IMR-90 (cell line): ENCODE measurements around the gene AKIRIN1. TPM values are rescaled to one million over a fixed set of nuclear protein-coding genes. Genes with fewer than 3 reads are reported as not detected.
"Not testable (repeated sequence)": the region's sequence is repeated elsewhere in the genome, so short reads cannot be mapped to it uniquely, and the experiment has no call there.

ENCODE experiments used
- ATAC-seq: fragments of 200-7000 bp; cut with Tn5 transposase; 2 replicates; pipeline ENCODE4 v1.9.1; 2020; ENCODE audit warnings: low read depth, mild to moderate bottlenecking, moderate library complexity
- BruUV-seq: library from RNA; stranded (reverse); fragments of 400-500 nt; replicated peaks from 2 replicates; lab custom pipeline; 2021; lab: Mats Ljungman, UMichigan
- CTCF ChIA-PET: fragments of 300-600 bp; formaldehyde crosslinking; extraction: SDS; loops from one replicate; lab custom pipeline; 2021; ENCODE audit warnings: antibody characterized with exemption; lab: Yijun Ruan, JAX
- POLR2A ChIA-PET: fragments of 300-600 bp; sonication (Branson Sonifier 250); formaldehyde crosslinking; loops from one replicate; lab custom pipeline; 2022; ENCODE audit warnings: antibody characterized with exemption; ENCODE audit not compliant: unreplicated experiment; lab: Charles Lee
- DNase-seq: peaks from one replicate; pipeline ENCODE4 v3.0.0; 2013
- H2AFZ ChIP-seq: replicated peaks from 2 replicates; pipeline ENCODE3; 2013; ENCODE audit warnings: low read length, mild to moderate bottlenecking; ENCODE audit not compliant: poor library complexity
- H2AK5ac ChIP-seq: 2 replicates; pipeline ENCODE4 v1.6.1; 2013; ENCODE audit warnings: low read depth, low read length, inconsistent platforms
- H2AK9ac ChIP-seq: replicated peaks from 2 replicates; pipeline ENCODE3; 2013; ENCODE audit warnings: mild to moderate bottlenecking, low read depth, low read length, moderate library complexity; ENCODE audit not compliant: poor library complexity
- H2BK120ac ChIP-seq: 2 replicates; pipeline ENCODE4 v1.6.1; 2013; ENCODE audit warnings: low read depth, low read length, inconsistent platforms
- H2BK15ac ChIP-seq: 3 replicates; pipeline ENCODE4 v1.6.1; 2013; ENCODE audit warnings: low read depth, low read length, inconsistent platforms
- H2BK20ac ChIP-seq: 2 replicates; pipeline ENCODE4 v1.6.1; 2013; ENCODE audit warnings: low read depth, mild to moderate bottlenecking, inconsistent platforms, low read length, moderate library complexity
- H2BK5ac ChIP-seq: 2 replicates; pipeline ENCODE4 v1.6.1; 2013; ENCODE audit warnings: mild to moderate bottlenecking, low read depth, low read length, inconsistent platforms; ENCODE audit not compliant: poor library complexity, severe bottlenecking
- H3K14ac ChIP-seq: replicated peaks from 2 replicates; pipeline ENCODE4 v1.6.1; 2013; ENCODE audit warnings: low read depth, low read length, inconsistent platforms
- H3K18ac ChIP-seq: 2 replicates; pipeline ENCODE4 v1.6.1; 2013; ENCODE audit warnings: low read depth, low read length, control low read depth
- H3K23ac ChIP-seq: 2 replicates; pipeline ENCODE4 v1.6.1; 2013; ENCODE audit warnings: low read depth, low read length, inconsistent platforms
- H3K27ac ChIP-seq: 2 replicates; pipeline ENCODE4 v1.5.1; 2013; ENCODE audit warnings: mild to moderate bottlenecking, control low read depth, low read length; ENCODE audit not compliant: insufficient read depth
- H3K27me3 ChIP-seq: 2 replicates; pipeline ENCODE4 v1.6.1; 2013; ENCODE audit warnings: low read length; ENCODE audit not compliant: control insufficient read depth, insufficient read depth
- H3K36me3 ChIP-seq: 2 replicates; pipeline ENCODE4 v1.6.1; 2013; ENCODE audit warnings: low read length, mixed read lengths; ENCODE audit not compliant: control insufficient read depth, insufficient read depth
- H3K4ac ChIP-seq: 2 replicates; pipeline ENCODE4 v1.6.1; 2013; ENCODE audit warnings: low read depth, low read length, inconsistent platforms
- H3K4me1 ChIP-seq: 2 replicates; pipeline ENCODE4 v1.6.1; 2013; ENCODE audit warnings: low read length, mixed read lengths; ENCODE audit not compliant: control insufficient read depth, insufficient read depth
- H3K4me2 ChIP-seq: 2 replicates; pipeline ENCODE4 v1.6.1; 2013; ENCODE audit warnings: low read depth, mild to moderate bottlenecking, control low read depth, low read length, moderate library complexity
- H3K4me3 ChIP-seq: 2 replicates; pipeline ENCODE4 v1.5.1; 2013; ENCODE audit warnings: low read depth, mild to moderate bottlenecking, control low read depth, low read length, moderate library complexity; ENCODE audit not compliant: insufficient read depth
- H3K56ac ChIP-seq: 2 replicates; pipeline ENCODE4 v1.6.1; 2013; ENCODE audit warnings: low read length, inconsistent platforms; ENCODE audit not compliant: insufficient read depth; ENCODE audit errors: extremely low read depth
- H3K79me1 ChIP-seq, 2 experiments: 2 replicates each; pipeline ENCODE4 v1.6.1; 2013; ENCODE audit warnings: low read length in 2 of 2, inconsistent platforms in 1 of 2, low read depth in 1 of 2
- H3K9ac ChIP-seq: 2 replicates; pipeline ENCODE4 v1.6.1; 2013; ENCODE audit warnings: low read depth, low read length, control low read depth
- H3K9me1 ChIP-seq: 2 replicates; pipeline ENCODE4 v1.6.1; 2013; ENCODE audit warnings: low read length, inconsistent platforms; ENCODE audit not compliant: insufficient read depth
- H3K9me3 ChIP-seq: 2 replicates; pipeline ENCODE4 v1.6.1; 2013; ENCODE audit warnings: low read length; ENCODE audit not compliant: control insufficient read depth, insufficient read depth
- H4K20me1 ChIP-seq: 2 replicates; pipeline ENCODE4 v1.6.1; 2013; ENCODE audit warnings: low read length, inconsistent platforms; ENCODE audit not compliant: insufficient read depth
- H4K5ac ChIP-seq: 2 replicates; pipeline ENCODE4 v1.6.1; 2013; ENCODE audit warnings: mild to moderate bottlenecking, low read depth, low read length, control low read depth
- H4K8ac ChIP-seq, 2 experiments: 2 replicates each; pipeline ENCODE4 v1.6.1; 2013; ENCODE audit warnings: low read depth in 2 of 2, low read length in 2 of 2, control low read depth in 1 of 2, inconsistent platforms in 1 of 2
- H4K91ac ChIP-seq: 2 replicates; pipeline ENCODE4 v1.6.1; 2013; ENCODE audit warnings: low read depth, low read length, inconsistent platforms; ENCODE audit not compliant: insufficient read depth
- CHD1 ChIP-seq: IDR thresholded peaks from 2 replicates; pipeline ENCODE4 v1.6.1; 2012; ENCODE audit warnings: low read depth, low read length, improper control_type of control experiment
- MAFK ChIP-seq: IDR thresholded peaks from 2 replicates; pipeline ENCODE4 v1.6.1; 2012; ENCODE audit warnings: low read depth, low read length, improper control_type of control experiment
- MAZ ChIP-seq: IDR thresholded peaks from 2 replicates; pipeline ENCODE4 v1.6.1; 2012; ENCODE audit warnings: low read depth, mild to moderate bottlenecking, low read length, improper control_type of control experiment, moderate library complexity, borderline replicate concordance
- NFE2L2 ChIP-seq: fragments of 150-350 bp; IDR thresholded peaks from 2 replicates; pipeline ENCODE4 v1.6.1; 2016; ENCODE audit warnings: low read depth, mild to moderate bottlenecking, low read length
- WGBS, 2 experiments: methylation state at CpG; one replicate each; pipeline versions ENCODE4 v1.1.5 to v1.1.7; 2013; ENCODE audit warnings: missing lambda C conversion rate in 2 of 2; ENCODE audit not compliant: insufficient read length in 1 of 2; ENCODE audit errors: extremely low coverage in 2 of 2; 5-methylcytosine and 5-hydroxymethylcytosine counted together
- dilution Hi-C: fragments of 300-500 bp; cut with HindIII; formaldehyde crosslinking; loops from one replicate; pipeline ENCODE4 v1.14.3; 2018; ENCODE audit warnings: low sequenced_read_pairs; ENCODE audit not compliant: unreplicated experiment
- in situ Hi-C: fragments of 300-500 bp; cut with MboI; formaldehyde crosslinking; loops from 3 replicates; pipeline ENCODE4 v1.14.3; 2019; ENCODE audit warnings: low sequenced_read_pairs, inconsistent platforms, mixed read lengths
- intact Hi-C: fragments of 100-400 bp; cut with micrococcal nuclease; formaldehyde crosslinking; loops from 2 replicates; pipeline ENCODE4 v1.10.0; 2022
- polyA plus RNA-seq, 3 experiments: library from polyadenylated mRNA; depleted of rRNA; stranded (reverse); fragments of >200 nt; gene quantifications; 2 replicates each; pipeline ENCODE4 v1.2.3, GENCODE V29; 2012; ENCODE audit warnings: low replicate concordance in 1 of 3
- total RNA-seq: library from RNA; depleted of rRNA; stranded (reverse); fragments of >200 nt; gene quantifications from 2 replicates; pipeline ENCODE4 v1.2.3, GENCODE V29; 2012

Gene AKIRIN1
- total and polyA plus RNA-seq, 2 of the 4 experiments (the other 2 are of a cell fraction), result 42.5 to 44.2 TPM

DNA sequence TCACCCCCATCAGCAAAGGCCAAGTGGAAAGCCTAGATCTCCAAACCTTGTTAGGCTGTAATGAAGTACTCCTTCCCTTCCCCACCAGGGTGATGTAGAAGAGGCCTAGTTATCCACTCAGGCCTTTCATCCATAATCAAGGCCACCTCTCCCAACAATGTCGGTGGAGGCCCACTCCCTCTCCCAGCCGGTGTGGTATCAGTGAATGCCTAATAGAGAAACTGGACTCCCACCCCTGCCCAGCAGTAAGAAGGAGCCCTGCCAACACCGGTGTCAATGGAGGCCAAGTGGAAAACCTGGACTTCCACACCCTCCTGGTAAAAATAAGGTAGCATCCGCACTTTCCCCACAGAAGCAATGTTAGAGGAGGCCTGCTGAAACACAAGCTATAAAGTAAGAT, 58.9 kb downstream of the AKIRIN1 start:
- DNase-seq, result no peak
- no peak overlapping the region for H4K91ac ChIP-seq
- no peak overlapping the region for H2BK15ac ChIP-seq
- H2AK5ac ChIP-seq, result no peak overlapping the region
- H3K4me2 ChIP-seq, result no peak overlapping the region
- no peak overlapping the region for H4K8ac ChIP-seq
- H4K20me1 ChIP-seq, result no peaks in the 10 kb centered on the region
- no peak overlapping the region for H3K23ac ChIP-seq
- dilution Hi-C loops (no loop called here), in situ Hi-C loops (no loop called here), intact Hi-C loops (loop anchor here (5.0 kb wide), 1 partner anchor 37 kb away; no protein-coding TSS in a partner anchor)
- no peak overlapping the region for H3K4me3 ChIP-seq
- H3K9me3 ChIP-seq, result no peaks in the 10 kb centered on the region
- peaks cover 8% of the 10 kb centered on the region; the same call in 1 of the 2 replicates for H3K36me3 ChIP-seq
- ChIA-PET POLR2A (no interaction called here), CTCF (no interaction called here)
- TF ChIP-seq NFE2L2, result no peak
- TF ChIP-seq MAFK, result no peak
- TF ChIP-seq CHD1, result no peak
- TF ChIP-seq MAZ, result no peak
- no peak overlapping the region for H3K9ac ChIP-seq
- WGBS, 2 experiments, result no CpG with 5 or more reads among the region's 4 CpGs
- H3K4me1 ChIP-seq, result no peaks in the 10 kb centered on the region; the same call in 1 of the 2 replicates
- no peaks in the 10 kb centered on the region for H3K27me3 ChIP-seq
- ATAC-seq, result no peak
- no peak overlapping the region for H4K5ac ChIP-seq
- H2BK120ac ChIP-seq, result no peak overlapping the region
- no peak overlapping the region for H3K4ac ChIP-seq
- H3K9me1 ChIP-seq, result peaks cover 12% of the 10 kb centered on the region
- no peak overlapping the region for H2AFZ ChIP-seq
- H3K18ac ChIP-seq, result no peak overlapping the region
- H2BK5ac ChIP-seq, result no peak overlapping the region
- H2BK20ac ChIP-seq, result no peak overlapping the region
- no peak overlapping the region for H3K56ac ChIP-seq
- no peaks in the 10 kb centered on the region for H3K79me1 ChIP-seq
- H2AK9ac ChIP-seq, result no peak overlapping the region
- no peak overlapping the region for H3K14ac ChIP-seq
- H3K27ac ChIP-seq, result no peak overlapping the region
- BruUV-seq, result no TSS peak

GRCh38 chr1:39051193-39051850, 60.2 kb downstream of the AKIRIN1 start:
- H3K27ac ChIP-seq, H2BK15ac ChIP-seq, H2BK20ac ChIP-seq, H4K5ac ChIP-seq, H3K27me3 ChIP-seq, H3K23ac ChIP-seq, H3K4me2 ChIP-seq, H2BK120ac ChIP-seq, H3K4ac ChIP-seq, H3K9ac ChIP-seq, H4K8ac ChIP-seq, H3K14ac ChIP-seq, H3K18ac ChIP-seq, in situ Hi-C loops, H3K56ac ChIP-seq, DNase-seq, H3K4me3 ChIP-seq, H3K9me3 ChIP-seq, H2AFZ ChIP-seq, H3K79me1 ChIP-seq, H3K36me3 ChIP-seq, ATAC-seq, H2AK9ac ChIP-seq, H4K91ac ChIP-seq, dilution Hi-C loops, CTCF ChIA-PET, H2AK5ac ChIP-seq, H2BK5ac ChIP-seq, H3K4me1 ChIP-seq, H4K20me1 ChIP-seq, BruUV-seq: not testable (repeated sequence)
- POLR2A ChIA-PET, result interaction anchor here (0.6 kb wide), 1 partner anchor 523 kb away, joined by 6 read pairs; no protein-coding TSS in a partner anchor
- intact Hi-C loops, result loop anchor here (5.0 kb wide), 1 partner anchor 36 kb away; no protein-coding TSS in a partner anchor
- peaks cover 12% of the 10 kb centered on the region for H3K9me1 ChIP-seq
- no CpG with 5 or more reads among the region's 11 CpGs for WGBS, 2 experiments
